ENCODE results near the gene ATXN7L1.

ATXN7L1 gene

GRCh38 chr7:105803429-105803736 lies 73.0 kb downstream of the ATXN7L1 start:
- Histone ChIP-seq H3K4me1 (ENCODE audit: control insufficient read depth in 1 of 2, insufficient read depth in 1 of 2, low read depth in 1 of 2, low read length in 1 of 2) (no peaks in the 10 kb centered on the region), H3K9me3 (no peaks in the 10 kb centered on the region), H3K36me3 (no peaks in the 10 kb centered on the region), H3K27ac (no peak overlapping the region), H3K4me3 (ENCODE audit: low read depth in 1 of 2, low read length in 1 of 2) (no peak overlapping the region), H3K27me3 (no peaks in the 10 kb centered on the region)
- TF ChIP-seq CTCF (IDR thresholded peaks at IDR 0.05) = no peak

GRCh38 chr7:105802604-105803428 lies 73.6 kb downstream of the ATXN7L1 start:
- no peak overlapping the region for H3K4me3 ChIP-seq (ENCODE audit: low read depth in 1 of 2, low read length in 1 of 2)
- no peak for TF ChIP-seq CTCF (IDR thresholded peaks at IDR 0.05)
- no peak overlapping the region for H3K27ac ChIP-seq
- H3K27me3 ChIP-seq = no peaks in the 10 kb centered on the region
- H3K36me3 ChIP-seq = no peaks in the 10 kb centered on the region
- no peaks in the 10 kb centered on the region for H3K9me3 ChIP-seq
- no peaks in the 10 kb centered on the region for H3K4me1 ChIP-seq (ENCODE audit: control insufficient read depth in 1 of 2, insufficient read depth in 1 of 2, low read depth in 1 of 2, low read length in 1 of 2)

- no peaks in the 10 kb centered on the region for H3K27me3 ChIP-seq
- H3K4me3 ChIP-seq (ENCODE audit: low read depth in 1 of 2, low read length in 1 of 2) = no peak overlapping the region
- H3K4me1 ChIP-seq (ENCODE audit: control insufficient read depth in 1 of 2, insufficient read depth in 1 of 2, low read depth in 1 of 2, low read length in 1 of 2) = no peaks in the 10 kb centered on the region
- no peaks in the 10 kb centered on the region for H3K36me3 ChIP-seq
- no peak for TF ChIP-seq CTCF (IDR thresholded peaks at IDR 0.05)
- no peaks in the 10 kb centered on the region for H3K9me3 ChIP-seq
- H3K27ac ChIP-seq = no peak overlapping the region
These were observed 75.4 kb downstream of the ATXN7L1 start for GRCh38 chr7:105800849-105801534.

DNA sequence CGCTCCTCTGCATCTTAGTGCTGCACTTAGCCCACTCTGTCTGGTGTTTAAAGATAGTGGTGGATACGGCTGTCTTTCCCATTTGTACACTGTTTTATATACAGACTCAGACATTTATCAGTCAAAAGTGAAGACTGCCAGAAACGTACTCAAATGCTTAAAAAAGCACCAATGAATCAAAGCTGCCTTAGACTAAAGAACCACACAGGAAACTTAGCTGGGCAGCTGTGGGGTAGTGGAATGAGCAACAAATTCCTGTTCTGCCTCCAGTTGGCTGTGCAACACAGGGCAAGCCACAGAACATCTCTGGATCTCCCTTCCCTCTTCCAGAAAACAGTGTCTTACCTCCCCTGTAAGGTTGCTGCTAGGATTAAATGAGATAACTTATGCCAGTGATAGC lies 76.0 kb downstream of the ATXN7L1 start:
- Histone ChIP-seq H3K27me3 (no peaks in the 10 kb centered on the region), H3K36me3 (no peaks in the 10 kb centered on the region), H3K9me3 (no peaks in the 10 kb centered on the region), H3K27ac (no peak overlapping the region), H3K4me3 (ENCODE audit: low read depth in 1 of 2, low read length in 1 of 2) (no peak overlapping the region), H3K4me1 (ENCODE audit: control insufficient read depth in 1 of 2, insufficient read depth in 1 of 2, low read depth in 1 of 2, low read length in 1 of 2) (no peaks in the 10 kb centered on the region)
- no peak for TF ChIP-seq CTCF (IDR thresholded peaks at IDR 0.05)

- TF ChIP-seq CTCF (IDR thresholded peaks at IDR 0.05) = no peak
- Histone ChIP-seq H3K36me3 (no peaks in the 10 kb centered on the region), H3K9me3 (no peaks in the 10 kb centered on the region), H3K27me3 (no peaks in the 10 kb centered on the region), H3K4me3 (ENCODE audit: low read depth in 1 of 2, low read length in 1 of 2) (no peak overlapping the region), H3K27ac (no peak overlapping the region), H3K4me1 (ENCODE audit: control insufficient read depth in 1 of 2, insufficient read depth in 1 of 2, low read depth in 1 of 2, low read length in 1 of 2) (no peaks in the 10 kb centered on the region)
These were observed 76.7 kb downstream of the ATXN7L1 start for GRCh38 chr7:105799677-105800076.
